Mucosa of rectum (tissue), 2 donors: ENCODE results near the gene TTLL5.

Experiments
- H3K27ac ChIP-seq, 2 donors: one replicate each; pipeline ENCODE4 v1.7.0; 2013; ENCODE audit warnings: inconsistent platforms in 2 of 2, low read depth in 2 of 2, low read length in 2 of 2
- H3K27me3 ChIP-seq, 2 donors: one replicate each; pipeline ENCODE4 v1.7.0; 2013; ENCODE audit warnings: low read length in 2 of 2; ENCODE audit not compliant: control insufficient read depth in 2 of 2, insufficient read depth in 2 of 2
- H3K36me3 ChIP-seq, 2 donors: one replicate each; pipeline ENCODE4 v1.7.0; 2013; ENCODE audit warnings: low read length in 2 of 2; ENCODE audit not compliant: control insufficient read depth in 2 of 2, insufficient read depth in 2 of 2
- H3K4me1 ChIP-seq, 2 donors: one replicate each; pipeline ENCODE4 v1.7.0; 2013; ENCODE audit warnings: low read length in 2 of 2, mild to moderate bottlenecking in 1 of 2; ENCODE audit not compliant: control insufficient read depth in 2 of 2, insufficient read depth in 2 of 2
- H3K4me3 ChIP-seq, 2 donors: one replicate each; pipeline ENCODE4 v1.7.0; 2013; ENCODE audit warnings: low read length in 2 of 2
- H3K9ac ChIP-seq, 2 donors: one replicate each; pipeline ENCODE4 v1.7.0; 2013; ENCODE audit warnings: low read length in 2 of 2, low read depth in 1 of 2, mild to moderate bottlenecking in 1 of 2
- H3K9me3 ChIP-seq, 2 donors: one replicate each; pipeline ENCODE4 v1.7.0; 2013; ENCODE audit warnings: low read length in 2 of 2; ENCODE audit not compliant: control insufficient read depth in 2 of 2
- donor health status: healthy.
- donor health status: Normal muscosa, but diverticular disease.

The TTLL5 gene

DNA sequence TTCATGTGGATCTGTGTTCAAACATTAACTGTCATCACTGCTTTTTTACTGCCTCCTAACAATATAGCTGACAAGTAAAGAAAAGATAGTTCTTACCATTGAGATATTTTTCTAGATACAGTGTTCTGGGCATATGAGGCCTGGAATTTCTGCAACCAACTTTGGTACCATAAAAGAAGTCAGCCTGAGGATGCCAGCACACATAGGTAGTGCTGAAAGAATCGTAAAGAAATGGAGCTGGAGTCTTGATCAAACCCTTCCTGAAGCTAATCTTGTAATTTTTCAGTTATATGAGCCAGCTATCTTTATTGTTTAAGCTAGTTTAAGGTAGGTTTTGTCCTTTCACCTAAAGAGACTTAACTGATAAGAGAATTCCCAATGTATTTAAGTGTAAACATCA is 11.7 kb upstream of the TTLL5 start:
- Histone ChIP-seq H3K9ac (no peak overlapping the region), H3K36me3 (peaks cover 23 to 35% of the 10 kb centered on the region in 2 donors), H3K4me3 (no peak overlapping the region), H3K9me3 (no peaks in the 10 kb centered on the region), H3K27me3 (no peaks in the 10 kb centered on the region), H3K4me1 (no peaks in the 10 kb centered on the region), H3K27ac (no peak overlapping the region)

GRCh38 chr14:75649773-75650172 is 11.3 kb upstream of the TTLL5 start:
- Histone ChIP-seq H3K27ac (no peak overlapping the region), H3K36me3 (peaks cover 20 to 39% of the 10 kb centered on the region in 2 donors)

DNA sequence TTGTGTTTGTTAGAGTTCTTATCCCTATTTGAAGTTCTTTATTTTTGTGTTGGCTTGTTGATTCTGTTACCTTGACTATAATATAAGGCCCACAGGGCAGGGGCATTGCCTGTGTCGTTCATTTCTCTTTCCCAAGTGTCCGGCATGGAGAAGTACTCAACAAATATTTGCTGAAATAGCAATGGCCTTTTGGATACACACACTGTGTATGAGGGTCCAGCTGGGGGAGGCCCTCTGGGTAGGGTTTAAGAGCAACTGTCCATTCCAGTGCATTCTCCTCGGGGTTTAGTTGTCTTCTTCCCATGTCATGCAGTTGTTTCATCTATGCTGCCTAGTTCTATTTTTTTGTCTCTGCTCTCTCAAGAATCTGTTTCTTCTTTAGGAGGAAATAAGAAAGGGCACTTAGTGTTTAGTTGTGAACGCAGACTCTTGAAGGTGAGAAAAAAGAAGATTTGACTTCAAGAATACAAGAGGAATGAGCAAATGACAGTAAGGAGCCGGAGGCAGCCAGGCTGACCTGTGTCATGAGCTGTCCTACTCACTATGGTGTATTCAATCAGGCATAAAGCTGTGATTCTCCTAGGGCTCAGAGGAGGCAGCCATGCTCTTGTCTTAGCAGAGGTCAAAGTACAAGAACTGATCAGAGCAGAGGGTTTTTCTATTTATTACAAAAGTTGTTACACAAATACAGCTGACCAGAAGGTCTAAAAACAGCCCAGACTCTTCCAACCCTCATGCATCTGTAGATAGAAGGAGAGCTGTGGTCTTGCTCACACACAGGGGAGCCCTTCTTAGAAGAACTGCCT is 10.6 kb upstream of the TTLL5 start:
- no peaks in the 10 kb centered on the region for H3K4me1 ChIP-seq
- H3K4me3 ChIP-seq = no peak overlapping the region
- H3K9me3 ChIP-seq = no peaks in the 10 kb centered on the region
- H3K9ac ChIP-seq = no peak overlapping the region
- no peak overlapping the region for H3K27ac ChIP-seq
- H3K27me3 ChIP-seq = no peaks in the 10 kb centered on the region
- H3K36me3 ChIP-seq = peaks cover 23 to 42% of the 10 kb centered on the region in 2 donors

More at GRCh38 chr14:75649773-75650172, 11.3 kb upstream of the TTLL5 start:
- Histone ChIP-seq H3K4me3 (no peak overlapping the region), H3K4me1 (no peaks in the 10 kb centered on the region), H3K27me3 (no peaks in the 10 kb centered on the region), H3K9me3 (no peaks in the 10 kb centered on the region), H3K9ac (no peak overlapping the region)

DNA sequence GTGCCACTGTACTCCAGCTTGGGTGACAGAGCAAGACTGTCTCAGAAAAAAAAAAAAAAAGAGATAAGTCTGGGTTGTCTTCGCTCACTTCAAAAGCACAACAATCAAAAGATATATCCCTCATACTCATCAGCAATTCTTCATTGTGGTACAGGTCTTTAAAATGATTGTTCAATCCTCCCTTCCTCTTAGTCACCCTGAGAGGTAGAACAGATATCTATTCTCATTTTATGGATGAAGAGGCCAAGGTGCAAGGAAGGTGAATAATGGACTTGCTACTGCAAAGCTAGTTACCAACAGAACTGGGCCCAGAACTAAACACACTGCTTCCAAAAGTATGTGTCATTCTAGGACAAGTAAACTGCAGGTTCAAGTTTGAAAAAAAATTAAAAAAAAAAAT is 7.5 kb upstream of the TTLL5 start:
- H3K4me3 ChIP-seq = no peak overlapping the region
- H3K27ac ChIP-seq = no peak overlapping the region
- no peak overlapping the region for H3K9ac ChIP-seq
- H3K36me3 ChIP-seq = peaks cover 36 to 48% of the 10 kb centered on the region in 2 donors
- H3K9me3 ChIP-seq = no peaks in the 10 kb centered on the region
- H3K4me1 ChIP-seq = no peaks in the 10 kb centered on the region
- no peaks in the 10 kb centered on the region for H3K27me3 ChIP-seq

DNA sequence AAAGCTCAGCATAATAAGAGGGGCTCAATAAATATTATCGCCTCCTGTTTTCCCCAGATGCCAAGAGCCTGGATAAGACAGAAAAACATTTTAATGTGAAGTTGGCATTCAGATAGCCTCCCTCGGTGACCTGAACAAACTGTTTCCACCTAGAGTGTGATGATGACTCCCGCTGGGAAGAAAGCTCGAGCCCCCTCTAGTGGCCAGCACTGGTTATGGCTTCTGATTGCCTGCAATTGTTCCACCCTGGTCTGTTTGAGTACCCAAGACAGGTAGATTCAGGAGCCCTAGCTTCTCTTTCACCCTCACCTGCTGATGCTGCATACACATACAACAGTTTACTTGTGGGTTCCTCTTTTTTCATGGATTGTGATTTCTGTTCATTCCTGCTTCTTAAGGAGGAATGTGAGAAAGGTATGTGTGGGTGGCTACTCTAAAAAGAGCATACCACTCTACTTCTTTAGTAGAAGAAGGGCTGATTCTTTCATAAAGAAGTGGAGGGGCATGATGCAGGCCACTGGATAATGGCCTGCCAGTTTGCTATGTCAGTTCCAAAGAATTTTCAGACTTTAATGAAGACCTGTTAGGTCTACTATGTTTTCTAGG is 6.8 kb upstream of the TTLL5 start:
- no peak overlapping the region for H3K27ac ChIP-seq
- no peaks in the 10 kb centered on the region for H3K9me3 ChIP-seq
- H3K4me1 ChIP-seq = no peaks in the 10 kb centered on the region
- peaks cover 36 to 46% of the 10 kb centered on the region in 2 donors for H3K36me3 ChIP-seq
- H3K27me3 ChIP-seq = no peaks in the 10 kb centered on the region
- no peak overlapping the region for H3K4me3 ChIP-seq
- no peak overlapping the region for H3K9ac ChIP-seq

GRCh38 chr14:75655235-75655634 is 5.8 kb upstream of the TTLL5 start:
- Histone ChIP-seq H3K36me3 (peaks cover 31 to 37% of the 10 kb centered on the region in 2 donors), H3K4me3 (no peak overlapping the region), H3K9ac (no peak overlapping the region), H3K27me3 (no peaks in the 10 kb centered on the region), H3K4me1 (peaks cover 5% of the 10 kb centered on the region in 2 donors), H3K27ac (no peak overlapping the region), H3K9me3 (no peaks in the 10 kb centered on the region)

GRCh38 chr14:75657331-75657730 is 3.7 kb upstream of the TTLL5 start:
- Histone ChIP-seq H3K9ac (no peak overlapping the region), H3K4me3 (no peak overlapping the region), H3K27ac (no peak overlapping the region)

DNA sequence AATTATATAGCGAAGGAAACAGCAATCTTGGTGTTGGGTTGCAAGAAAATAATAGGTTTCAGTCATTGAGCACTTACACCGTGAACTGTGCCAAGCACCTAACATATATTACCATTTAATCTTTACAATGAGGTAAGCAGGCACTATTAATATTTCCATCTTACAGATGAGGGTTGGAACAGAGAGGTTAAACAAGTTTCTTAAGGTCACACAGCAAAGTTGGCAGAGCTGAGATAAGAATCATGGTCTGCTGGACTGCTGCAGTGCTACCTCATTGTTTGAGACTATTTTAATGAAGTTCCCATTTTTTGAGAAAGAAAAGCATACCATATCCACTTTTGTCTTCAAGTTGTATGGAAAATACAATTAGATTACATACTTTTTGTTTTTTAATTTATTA is 2.1 kb upstream of the TTLL5 start:
- Histone ChIP-seq H3K27ac (no peak overlapping the region), H3K9me3 (no peaks in the 10 kb centered on the region), H3K4me1 (peaks cover 12 to 15% of the 10 kb centered on the region in 2 donors), H3K9ac (no peak overlapping the region), H3K27me3 (no peaks in the 10 kb centered on the region), H3K4me3 (no peak overlapping the region), H3K36me3 (peaks cover 24% of the 10 kb centered on the region in 2 donors)

More at GRCh38 chr14:75657331-75657730, 3.7 kb upstream of the TTLL5 start:
- Histone ChIP-seq H3K27me3 (no peaks in the 10 kb centered on the region), H3K36me3 (peaks cover 21 to 24% of the 10 kb centered on the region in 2 donors), H3K9me3 (no peaks in the 10 kb centered on the region), H3K4me1 (peaks cover 12 to 15% of the 10 kb centered on the region in 2 donors)

GRCh38 chr14:75660238-75660629 is 812 bp upstream of the TTLL5 start:
- Histone ChIP-seq H3K27ac (peak overlapping the region; percentile 82 to 90), H3K4me1 (peaks cover 12 to 15% of the 10 kb centered on the region in 2 donors), H3K9me3 (no peaks in the 10 kb centered on the region), H3K27me3 (no peaks in the 10 kb centered on the region), H3K9ac (peak overlapping the region; percentile 74 to 85), H3K4me3 (peak overlapping the region; percentile 89 to 91), H3K36me3 (peaks cover 15 to 27% of the 10 kb centered on the region in 2 donors)

- H3K27me3 ChIP-seq = no peaks in the 10 kb centered on the region
- H3K36me3 ChIP-seq = peaks cover 9 to 21% of the 10 kb centered on the region in 2 donors
- H3K4me3 ChIP-seq = peak overlapping the region; percentile 89 to 91
- H3K9ac ChIP-seq = peak overlapping the region; percentile 85 to 87
- H3K27ac ChIP-seq = peak overlapping the region; percentile 82 to 90
- peaks cover 12 to 15% of the 10 kb centered on the region in 2 donors for H3K4me1 ChIP-seq
- H3K9me3 ChIP-seq = no peaks in the 10 kb centered on the region
Observed at GRCh38 chr14:75661499-75661814, 411 bp downstream of the TTLL5 start.
